Fibroblast of villous mesenchyme (primary cell): ENCODE results near the gene GP1BA. TPM values are rescaled to one million over a fixed set of nuclear protein-coding genes. Genes with fewer than 3 reads are reported as not detected.
A peak's percentile ranks its signal among the peaks of the same experiment; 100 is the strongest.

Experiments
- DNase-seq: peaks from one replicate; pipeline ENCODE4 v3.0.0-alpha.2; 2010; ENCODE audit warnings: low read depth
- H3K4me3 ChIP-seq: 2 replicates; pipeline ENCODE4 v1.5.1; 2011; ENCODE audit warnings: low read depth, mild to moderate bottlenecking, low read length
- total RNA-seq: library from RNA; depleted of rRNA; stranded (reverse); fragments of >200 nt; gene quantifications from 2 replicates; pipeline ENCODE4 v1.2.3, GENCODE V29; 2012
- TF ChIP-seq, protein P1 (sequence below): IDR thresholded peaks from 2 replicates; pipeline ENCODE4 v1.5.1; 2012; ENCODE audit warnings: low read depth, mild to moderate bottlenecking, low read length; ENCODE audit not compliant: insufficient read depth

GP1BA gene
- total RNA-seq, 1 donor = not detected

DNA sequence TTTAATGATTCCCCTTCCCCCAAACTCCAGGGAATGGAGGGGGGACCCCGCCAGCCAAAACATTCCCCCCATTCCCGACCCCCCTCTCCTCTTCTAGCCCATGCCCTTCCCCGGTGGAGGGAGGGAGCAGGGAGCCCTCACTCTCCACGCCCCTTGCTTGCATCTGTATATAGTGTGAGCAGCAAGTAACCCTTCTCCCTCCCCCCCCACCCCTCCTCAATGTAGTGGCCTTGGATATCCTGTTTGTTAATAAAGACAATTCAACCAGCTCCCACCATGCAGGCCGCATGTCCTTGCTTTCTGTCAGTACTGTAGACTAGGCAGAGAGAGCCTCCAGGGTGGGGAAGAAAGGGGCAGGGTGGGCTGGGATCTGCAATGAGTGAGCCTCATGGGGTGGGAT lies 34.3 kb upstream of the GP1BA start:
- DNase-seq = no peak

DNA sequence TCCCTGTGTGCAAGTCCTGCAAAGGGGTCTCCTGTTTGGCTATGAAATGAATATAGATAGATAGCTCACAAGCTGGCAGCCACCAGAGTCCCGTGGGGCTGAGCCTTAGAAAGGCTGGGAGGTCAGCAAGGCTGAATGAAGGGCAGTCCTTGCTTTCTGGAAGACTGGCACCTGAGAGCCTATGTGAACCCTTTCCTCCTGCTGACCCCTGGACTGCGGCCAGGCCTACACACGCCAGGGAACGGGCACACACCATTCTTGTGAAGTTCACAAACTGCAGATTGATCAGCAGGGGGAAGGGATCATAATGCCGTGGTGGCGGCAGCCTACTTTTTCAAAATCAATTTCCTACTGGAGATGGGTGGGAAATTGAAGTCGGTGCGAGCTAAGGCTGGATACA lies 33.7 kb upstream of the GP1BA start:
- H3K4me3 ChIP-seq = no peak overlapping the region
- DNase-seq = no peak
- TF ChIP-seq, protein P1, sequence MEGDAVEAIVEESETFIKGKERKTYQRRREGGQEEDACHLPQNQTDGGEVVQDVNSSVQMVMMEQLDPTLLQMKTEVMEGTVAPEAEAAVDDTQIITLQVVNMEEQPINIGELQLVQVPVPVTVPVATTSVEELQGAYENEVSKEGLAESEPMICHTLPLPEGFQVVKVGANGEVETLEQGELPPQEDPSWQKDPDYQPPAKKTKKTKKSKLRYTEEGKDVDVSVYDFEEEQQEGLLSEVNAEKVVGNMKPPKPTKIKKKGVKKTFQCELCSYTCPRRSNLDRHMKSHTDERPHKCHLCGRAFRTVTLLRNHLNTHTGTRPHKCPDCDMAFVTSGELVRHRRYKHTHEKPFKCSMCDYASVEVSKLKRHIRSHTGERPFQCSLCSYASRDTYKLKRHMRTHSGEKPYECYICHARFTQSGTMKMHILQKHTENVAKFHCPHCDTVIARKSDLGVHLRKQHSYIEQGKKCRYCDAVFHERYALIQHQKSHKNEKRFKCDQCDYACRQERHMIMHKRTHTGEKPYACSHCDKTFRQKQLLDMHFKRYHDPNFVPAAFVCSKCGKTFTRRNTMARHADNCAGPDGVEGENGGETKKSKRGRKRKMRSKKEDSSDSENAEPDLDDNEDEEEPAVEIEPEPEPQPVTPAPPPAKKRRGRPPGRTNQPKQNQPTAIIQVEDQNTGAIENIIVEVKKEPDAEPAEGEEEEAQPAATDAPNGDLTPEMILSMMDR = no peak

More for the DNA sequence above, 34.3 kb upstream of the GP1BA start:
- TF ChIP-seq, protein P1 = no peak
- H3K4me3 ChIP-seq = no peak overlapping the region

DNA sequence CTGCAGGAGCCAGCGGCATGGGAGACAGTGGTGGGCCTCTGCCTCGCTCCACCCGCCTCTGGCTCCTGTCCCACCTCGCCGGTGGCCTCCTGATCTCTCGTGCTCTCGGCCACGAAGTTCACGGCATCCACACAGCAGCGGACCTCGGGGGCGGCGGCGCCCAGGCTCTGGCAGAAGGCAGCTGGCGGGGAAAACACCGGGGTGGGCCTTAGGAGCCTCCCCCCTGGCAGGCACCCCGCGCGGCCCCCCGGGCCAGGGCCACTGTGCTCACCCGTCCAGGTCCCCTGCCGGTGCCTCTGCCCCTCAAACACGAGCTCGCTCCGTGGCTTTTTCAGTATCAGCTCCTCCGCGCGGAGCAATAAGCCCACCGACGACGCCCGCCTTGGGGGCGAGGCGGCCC lies 33.1 kb upstream of the GP1BA start:
- DNase-seq = no peak
- TF ChIP-seq, protein P1 = no peak
- peak overlapping the region; percentile 66 for H3K4me3 ChIP-seq

DNA sequence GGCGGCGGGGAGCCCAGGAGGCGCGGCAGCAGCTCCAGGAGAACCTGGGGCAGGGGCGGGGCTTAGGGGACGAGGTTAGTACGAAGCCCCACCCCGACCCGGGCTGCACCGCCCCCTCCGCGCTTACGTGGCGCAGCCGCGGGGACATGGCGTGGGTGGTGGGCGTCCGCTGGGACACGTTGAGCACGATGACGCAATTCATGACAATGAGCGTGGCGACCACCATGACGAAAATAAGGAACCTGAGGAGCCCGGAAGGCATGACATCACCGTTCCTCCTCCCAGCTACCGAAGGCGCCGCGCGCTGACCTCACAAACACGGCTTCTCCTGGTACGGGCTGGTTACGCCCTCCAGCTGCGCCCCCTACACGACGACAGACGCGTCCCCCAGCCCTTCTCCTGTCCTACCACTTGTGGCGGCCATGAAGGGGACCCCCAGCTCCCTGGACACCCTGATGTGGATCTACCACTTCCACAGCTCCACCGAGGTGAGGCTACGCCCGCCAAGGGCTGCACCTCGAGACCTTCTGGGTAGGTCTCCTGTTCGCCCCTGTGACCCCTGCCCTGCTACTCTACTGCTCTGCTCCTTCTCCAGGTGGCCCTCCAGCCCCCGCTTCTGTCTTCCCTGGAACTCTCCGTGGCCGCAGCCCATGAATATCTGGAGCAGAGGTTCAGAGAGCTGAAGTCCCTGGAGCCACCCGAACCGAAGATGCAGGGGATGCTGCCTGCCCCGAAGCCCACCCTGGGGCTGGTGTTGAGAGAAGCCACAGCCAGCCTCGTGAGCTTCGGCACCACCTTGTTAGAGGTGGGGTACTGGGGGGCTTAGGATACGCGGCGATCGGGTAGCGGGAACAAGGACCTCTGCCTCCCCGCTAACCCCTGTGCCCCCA lies 32.5 kb upstream of the GP1BA start, which contains the start of gene C17orf107:
TSS of gene C17orf107 (plus strand) at position 196 of the 890 bp plus-strand sequence. CDS start at position 423, 227 bp downstream.
- peak; percentile 78 for DNase-seq

DNA sequence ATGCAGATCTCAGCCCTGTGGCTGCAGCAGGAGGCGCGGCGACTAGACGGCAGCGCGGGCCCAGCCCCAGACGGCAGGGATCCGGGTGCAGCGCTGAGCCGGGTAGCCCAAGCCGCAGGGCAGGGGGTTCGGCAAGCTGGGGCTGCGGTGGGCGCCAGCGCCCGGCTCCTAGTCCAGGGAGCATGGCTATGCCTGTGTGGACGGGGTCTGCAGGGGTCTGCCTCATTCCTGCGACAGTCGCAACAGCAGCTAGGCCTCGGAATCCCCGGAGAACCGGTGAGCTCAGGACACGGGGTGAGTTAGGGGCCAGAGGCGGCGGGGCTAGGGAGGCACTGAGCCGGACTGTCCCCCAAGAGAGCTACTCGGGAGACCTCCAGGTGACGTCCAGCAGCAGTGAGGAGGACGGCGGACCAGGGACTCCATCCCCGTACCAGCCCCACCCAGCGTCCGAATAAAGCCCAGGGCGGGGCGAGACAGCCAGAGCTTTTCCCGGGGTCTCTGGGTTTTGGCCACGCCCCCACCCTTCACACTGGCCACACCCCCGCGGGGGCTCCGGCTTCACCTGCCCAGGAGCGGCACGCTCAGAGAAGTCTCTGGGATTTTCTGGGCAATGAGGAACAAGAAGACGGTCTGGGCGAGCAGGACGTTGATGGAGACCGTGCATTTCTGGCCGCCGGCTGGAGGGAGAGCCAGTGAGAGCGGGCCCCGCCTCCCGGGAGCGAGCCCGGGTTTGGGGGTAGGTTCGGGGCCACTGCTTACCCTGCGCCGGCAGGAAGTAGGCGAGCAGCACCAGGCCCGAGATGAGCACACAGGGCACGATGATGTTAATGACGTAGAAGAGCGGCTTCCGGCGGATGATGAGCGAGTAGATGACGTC lies 31.6 kb upstream of the GP1BA start:
- TF ChIP-seq, protein P1 = no peak
- DNase-seq = no peak
- H3K4me3 ChIP-seq = peak overlapping the region; percentile 66

More for the DNA sequence above, 32.5 kb upstream of the GP1BA start, which contains the start of gene C17orf107:
- peak within 1 kb of the TSS; percentile 66 for H3K4me3 ChIP-seq
- TF ChIP-seq, protein P1 = no peak

DNA sequence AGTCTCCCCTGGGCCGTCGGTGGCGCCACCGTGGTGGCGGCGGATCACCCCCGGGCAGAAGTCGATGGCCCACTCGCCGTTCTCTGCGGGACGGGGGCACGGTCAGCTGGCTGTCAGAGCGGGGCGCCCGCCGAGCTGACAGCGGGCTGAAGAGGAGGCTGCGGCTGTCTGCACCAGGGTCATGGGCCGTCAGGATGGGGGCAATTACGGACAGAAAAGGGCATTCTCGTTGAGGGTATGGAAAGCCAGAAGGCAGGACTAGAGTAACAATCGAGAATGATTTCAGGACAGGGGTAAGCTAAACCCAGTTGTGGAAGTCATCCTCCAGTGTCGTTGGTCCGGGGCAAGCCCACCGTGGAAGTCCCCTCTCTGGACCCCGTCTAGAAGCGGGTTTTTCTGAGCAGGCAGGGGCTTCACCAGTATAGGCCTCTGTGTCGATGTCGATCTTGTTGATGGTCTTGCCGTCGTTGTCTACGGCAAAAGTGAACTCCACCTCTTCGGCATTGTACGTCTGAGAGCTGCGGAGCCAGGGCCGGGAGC lies 30.9 kb upstream of the GP1BA start:
- no peak for DNase-seq
- TF ChIP-seq, protein P1 = no peak
- no peak overlapping the region for H3K4me3 ChIP-seq
